H1 (cell line): ENCODE measurements around the gene ARF3. TPM values are rescaled to one million over a fixed set of nuclear protein-coding genes. Genes with fewer than 3 reads are reported as not detected.

Experiments
- BCL11A ChIP-seq, 2 experiments: IDR thresholded peaks; one replicate each; pipeline ENCODE4 v1.6.1; 2011; ENCODE audit warnings: low read depth in 2 of 2, low read length in 2 of 2, mild to moderate bottlenecking in 2 of 2
- CHD2 ChIP-seq: IDR thresholded peaks from 2 replicates; pipeline ENCODE4 v1.6.1; 2012; ENCODE audit warnings: low read length, improper control_type of control experiment
- CTBP2 ChIP-seq: IDR thresholded peaks from 2 replicates; pipeline ENCODE4 v1.7.0; 2011; ENCODE audit warnings: borderline replicate concordance, mild to moderate bottlenecking, moderate library complexity, mixed read lengths, low read length; ENCODE audit not compliant: insufficient read depth, insufficient read length
- E2F6 ChIP-seq: IDR thresholded peaks from 2 replicates; pipeline ENCODE4 v1.6.1; 2012; ENCODE audit warnings: inconsistent platforms
- EZH2 ChIP-seq: fragments of 200-600 bp; sonication (generic); IDR thresholded peaks from 2 replicates; pipeline ENCODE4 v1.7.1; 2012; ENCODE audit warnings: low read depth, mild to moderate bottlenecking, moderate library complexity, low read length, inconsistent platforms; ENCODE audit not compliant: severe bottlenecking
- FOSL1 ChIP-seq: IDR thresholded peaks from 2 replicates; pipeline ENCODE4 v1.6.1; 2011; ENCODE audit warnings: mild to moderate bottlenecking, low read depth, low read length, moderate library complexity; ENCODE audit not compliant: insufficient read depth
- GTF2F1 ChIP-seq: IDR thresholded peaks from 2 replicates; pipeline ENCODE4 v1.6.1; 2012; ENCODE audit warnings: low read depth, low read length, improper control_type of control experiment, borderline replicate concordance
- HDAC2 ChIP-seq, 2 experiments: fragments of 300-600 bp in 1 of 2; sonication (generic) in 1 of 2; IDR thresholded peaks; 2 replicates each; pipeline ENCODE4 v1.6.1; 2011 to 2012; ENCODE audit warnings: low read depth in 2 of 2, low read length in 2 of 2, mild to moderate bottlenecking in 2 of 2, moderate library complexity in 2 of 2, borderline replicate concordance in 1 of 2, inconsistent platforms in 1 of 2
- JUND ChIP-seq: IDR thresholded peaks from 2 replicates; pipeline ENCODE4 v1.6.1; 2011; ENCODE audit warnings: mild to moderate bottlenecking, improper control_type of control experiment, low read length
- PHF8 ChIP-seq: fragments of 200-600 bp; sonication (generic); conservative IDR thresholded peaks from 2 replicates; pipeline ENCODE4 v1.7.1; 2012; ENCODE audit warnings: low read depth, mild to moderate bottlenecking, inconsistent platforms, low read length, moderate library complexity
- POU5F1 ChIP-seq: IDR thresholded peaks from 2 replicates; pipeline ENCODE4 v1.6.1; 2011; ENCODE audit warnings: low read depth, mild to moderate bottlenecking, low read length, moderate library complexity
- RAD21 ChIP-seq, 2 experiments: IDR thresholded peaks in 1 of 2; conservative IDR thresholded peaks in 1 of 2; 2 replicates each; pipeline ENCODE4 v1.6.1; 2011; ENCODE audit warnings: low read depth in 2 of 2, low read length in 2 of 2, improper control_type of control experiment in 1 of 2, inconsistent platforms in 1 of 2, mild to moderate bottlenecking in 1 of 2, moderate library complexity in 1 of 2
- RBBP5 ChIP-seq: IDR thresholded peaks from 2 replicates; pipeline ENCODE4 v1.7.1; 2012; ENCODE audit warnings: low read depth, mild to moderate bottlenecking, inconsistent platforms, low read length, moderate library complexity, borderline replicate concordance
- RFX5 ChIP-seq: IDR thresholded peaks from 2 replicates; pipeline ENCODE4 v1.6.1; 2011; ENCODE audit warnings: low read depth, low read length, improper control_type of control experiment, borderline replicate concordance
- RNF2 ChIP-seq: fragments of 200-900, 300-1000 bp; sonication (generic); IDR thresholded peaks from 2 replicates; pipeline ENCODE4 v1.7.1; 2016; ENCODE audit warnings: borderline replicate concordance, low read depth, mild to moderate bottlenecking, antibody characterized with exemption, low read length; ENCODE audit not compliant: poor library complexity, severe bottlenecking; ENCODE audit errors: missing control alignments
- SP2 ChIP-seq: IDR thresholded peaks from 2 replicates; pipeline ENCODE4 v1.6.1; 2012; ENCODE audit warnings: mild to moderate bottlenecking, low read length, inconsistent platforms
- SRF ChIP-seq: IDR thresholded peaks from 2 replicates; pipeline ENCODE4 v1.6.1; 2011; ENCODE audit warnings: mild to moderate bottlenecking, low read depth, low read length, moderate library complexity
- TAF1 ChIP-seq: IDR thresholded peaks from 2 replicates; pipeline ENCODE4 v1.6.1; 2011; ENCODE audit warnings: mild to moderate bottlenecking, low read depth, low read length
- TAF7 ChIP-seq: optimal IDR thresholded peaks from 2 replicates; pipeline ENCODE3; 2011; ENCODE audit warnings: low read depth, mild to moderate bottlenecking, inconsistent platforms, low read length, moderate library complexity, borderline replicate concordance
- TEAD4 ChIP-seq: IDR thresholded peaks from 2 replicates; pipeline ENCODE4 v1.6.1; 2012; ENCODE audit warnings: low read depth, low read length, inconsistent platforms, mixed read lengths
- ZNF274 ChIP-seq: IDR thresholded peaks from 2 replicates; pipeline ENCODE4 v1.7.0; 2012; ENCODE audit warnings: low read length, borderline replicate concordance; ENCODE audit errors: extremely low read depth
- polyA plus RNA-seq, 7 experiments: library from polyadenylated mRNA; depleted of rRNA in 3 of 7; stranded (reverse) in 5 of 7; unstranded in 2 of 7; fragments of >200 nt in 5 of 7; fragments of 200-250 nt in 2 of 7; gene quantifications; 1 replicate in 5 of 7; 2 replicates in 1 of 7; 4 replicates in 1 of 7; pipeline versions ENCODE4 v1.2.1 to v1.2.3, GENCODE V29; 2011 to 2013; ENCODE audit warnings: missing spikeins in 2 of 7, mixed read lengths in 2 of 7
- total RNA-seq: library from RNA; stranded (reverse); fragmentation: NEBNext Ultra II Directional; extraction: Animal tissue kit (Norgen Biotek cat#: 25700); gene quantifications from 2 replicates; pipeline ENCODE4 v1.2.1, GENCODE V29; 2021

Gene ARF3
- total and polyA plus RNA-seq, 2 of the 8 experiments (the other 6 are each of a cell fraction or from before 2014, with no cell fraction given), result 231 to 250 TPM

- TF ChIP-seq RBBP5 (peak; percentile 69), CTBP2 (peak; percentile 65), GTF2F1 (no peak), EZH2 (no peak), FOSL1 (no peak), JUND (no peak), ZNF274 (no peak), TAF7 (peak; percentile 68), CHD2 (peak; percentile 100), PHF8 (peak; percentile 65), POU5F1 (no peak), TEAD4 (no peak), HDAC2 (IDR thresholded peaks at IDR 0.05; ENCODE audit: borderline replicate concordance in 1 of 2, low read depth in 2 of 2, low read length in 2 of 2) (peak in 1 of 2 experiments; percentile 19; a peak in 1 of 4 replicates), SP2 (no peak), TAF1 (peak; percentile 85), E2F6 (0 out of 2 replicates have a peak, but pooled peaks have one; percentile 13), BCL11A (IDR thresholded peaks at IDR 0.05; ENCODE audit: low read depth in 2 of 2, low read length in 2 of 2) (no peak), SRF (no peak), RNF2 (no peak), RAD21 (IDR thresholded peaks at IDR 0.05 in 1 of 2, conservative IDR thresholded peaks at IDR 0.05 in 1 of 2; ENCODE audit: low read depth in 2 of 2, low read length in 2 of 2) (no peak), RFX5 (no peak)
Observed at GRCh38 chr12:48957141-48958048, at the start of gene ARF3 (continued).
